ENCODE measurements around the gene MFAP4. TPM values are rescaled to one million over a fixed set of nuclear protein-coding genes. Genes with fewer than 3 reads are reported as not detected.

The MFAP4 gene
- total RNA-seq, 1 donor from 2014 or later: 270 TPM

- no peaks in the 10 kb centered on the region for H3K9me3 ChIP-seq
- H3K4me3 ChIP-seq: no peak overlapping the region
- H3K27ac ChIP-seq: no peak overlapping the region
- intact Hi-C loops (cut with DNase I): no loop called here
- peak; percentile 84 for DNase-seq
- ATAC-seq: peak; percentile 89
- H3K36me3 ChIP-seq: no peaks in the 10 kb centered on the region
- peaks cover 10% of the 10 kb centered on the region for H3K4me1 ChIP-seq
- H3K27me3 ChIP-seq: no peaks in the 10 kb centered on the region
- peak; percentile 70 for TF ChIP-seq CTCF (IDR thresholded peaks at IDR 0.05)
Observed at GRCh38 chr17:19338031-19338990, 48.7 kb downstream of the MFAP4 start.

GRCh38 chr17:19337712-19338023 lies 49.3 kb downstream of the MFAP4 start:
- intact Hi-C loops (cut with DNase I): no loop called here
- Histone ChIP-seq H3K9me3 (no peaks in the 10 kb centered on the region), H3K27ac (no peak overlapping the region), H3K36me3 (no peaks in the 10 kb centered on the region), H3K4me1 (peaks cover 10% of the 10 kb centered on the region), H3K4me3 (no peak overlapping the region), H3K27me3 (no peaks in the 10 kb centered on the region)
- DNase-seq (peak; percentile 48), ATAC-seq (no peak)
- no peak for TF ChIP-seq CTCF (IDR thresholded peaks at IDR 0.05)

DNA sequence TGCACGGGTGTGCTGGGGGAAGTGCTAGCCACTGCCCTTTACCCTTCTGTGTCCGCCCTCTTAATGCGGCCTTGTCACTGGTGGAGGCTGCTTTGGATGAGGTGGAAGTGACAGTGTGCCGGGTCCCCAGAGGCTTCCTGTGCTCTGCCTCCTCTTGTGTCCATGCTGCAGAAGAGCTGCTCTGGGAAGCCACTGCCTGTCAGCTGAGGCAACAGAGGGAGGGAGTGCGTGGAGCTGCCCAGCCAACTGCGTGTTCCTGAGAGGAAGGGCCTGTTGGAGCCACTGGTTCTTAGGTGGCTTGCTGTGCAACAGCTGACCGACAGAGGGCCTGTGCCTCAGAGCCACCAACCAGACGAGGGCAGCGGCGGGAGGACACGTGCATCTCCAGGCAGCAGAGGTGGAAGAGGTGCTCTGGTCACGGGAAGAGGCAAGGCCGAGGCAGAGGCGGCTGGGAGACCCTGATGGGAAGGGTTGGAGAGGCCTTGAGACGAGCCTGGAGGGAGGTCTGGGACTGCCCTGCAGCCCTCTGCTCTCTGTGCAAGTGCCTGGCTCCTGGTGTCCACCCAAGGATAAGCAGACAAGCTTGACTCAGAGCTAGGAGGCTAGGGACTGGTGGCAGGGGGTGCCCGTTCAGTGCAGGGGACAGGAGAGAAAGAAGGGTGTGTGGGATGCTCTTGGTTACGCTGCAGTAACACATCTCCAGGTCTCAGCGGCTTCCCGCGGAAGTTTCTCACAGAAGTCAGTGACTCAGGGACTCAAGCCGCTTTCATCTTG lies 49.9 kb downstream of the MFAP4 start:
- H3K9me3 ChIP-seq: no peaks in the 10 kb centered on the region
- no peak overlapping the region for H3K27ac ChIP-seq
- TF ChIP-seq CTCF (IDR thresholded peaks at IDR 0.05): peak; percentile 11
- intact Hi-C loops (cut with DNase I): no loop called here
- H3K4me1 ChIP-seq: peaks cover 6% of the 10 kb centered on the region
- H3K27me3 ChIP-seq: no peaks in the 10 kb centered on the region
- H3K36me3 ChIP-seq: no peaks in the 10 kb centered on the region
- DNase-seq: peak; percentile 57
- no peak overlapping the region for H3K4me3 ChIP-seq
- ATAC-seq: peak; percentile 2

- Histone ChIP-seq H3K4me3 (no peak overlapping the region), H3K36me3 (no peaks in the 10 kb centered on the region), H3K4me1 (peaks cover 6% of the 10 kb centered on the region), H3K9me3 (no peaks in the 10 kb centered on the region), H3K27me3 (no peaks in the 10 kb centered on the region), H3K27ac (no peak overlapping the region)
- no peak for ATAC-seq
- no peak for TF ChIP-seq CTCF (IDR thresholded peaks at IDR 0.05)
- DNase-seq: peak; percentile 54
- intact Hi-C loops (cut with DNase I): no loop called here
Observed at GRCh38 chr17:19335951-19336631, 50.9 kb downstream of the MFAP4 start.

GRCh38 chr17:19334331-19334730 lies 52.7 kb downstream of the MFAP4 start:
- Histone ChIP-seq H3K36me3 (no peaks in the 10 kb centered on the region), H3K27me3 (no peaks in the 10 kb centered on the region), H3K9me3 (no peaks in the 10 kb centered on the region), H3K4me1 (peaks cover 6% of the 10 kb centered on the region), H3K27ac (no peak overlapping the region), H3K4me3 (no peak overlapping the region)
- ATAC-seq: no peak
- intact Hi-C loops (cut with DNase I): no loop called here
- TF ChIP-seq CTCF (IDR thresholded peaks at IDR 0.05): no peak
- DNase-seq: peak; percentile 26

Data from upper lobe of right lung (tissue), 1 donor.